Body of pancreas (tissue), 4 donors: Measurements from ENCODE around the gene LSAMP.

ENCODE experiments used
- POLR2A ChIP-seq, 3 donors: fragments of 450-650 bp; IDR thresholded peaks; one replicate each; pipeline ENCODE4 v1.6.1; 2016; ENCODE audit warnings: antibody characterized with exemption in 3 of 3, mild to moderate bottlenecking in 2 of 3
- TF ChIP-seq, protein P1 (sequence below), 7 experiments: fragments of 450-650 bp in 4 of 7; fragments of 200-600 bp in 3 of 7; sonication (generic) in 3 of 7; IDR thresholded peaks; one replicate each; pipeline ENCODE4 v1.5.1; 2016 to 2019; ENCODE audit warnings: antibody characterized with exemption in 7 of 7

DNA sequence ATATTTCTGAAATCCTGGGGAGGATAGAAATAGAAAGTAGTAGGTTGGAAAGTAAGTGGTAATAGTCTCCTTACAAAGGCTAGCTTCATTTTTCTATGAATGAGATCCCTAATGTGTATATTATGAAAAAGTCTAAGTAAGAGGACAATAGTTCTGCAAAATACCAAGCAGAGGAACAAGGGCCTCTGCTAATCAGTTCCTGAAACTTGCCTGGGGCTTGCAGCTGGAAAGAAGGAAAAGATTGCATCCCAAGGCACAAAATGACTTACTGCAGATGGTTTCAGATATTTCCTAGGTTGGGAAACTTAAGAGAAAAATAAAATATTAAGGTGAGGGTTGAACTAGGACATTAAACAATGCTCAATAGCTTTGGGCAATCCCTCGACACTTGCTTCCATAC, 528.4 kb downstream of the LSAMP start:
- TF ChIP-seq POLR2A (IDR thresholded peaks at IDR 0.05): no peak
- TF ChIP-seq, protein P1, sequence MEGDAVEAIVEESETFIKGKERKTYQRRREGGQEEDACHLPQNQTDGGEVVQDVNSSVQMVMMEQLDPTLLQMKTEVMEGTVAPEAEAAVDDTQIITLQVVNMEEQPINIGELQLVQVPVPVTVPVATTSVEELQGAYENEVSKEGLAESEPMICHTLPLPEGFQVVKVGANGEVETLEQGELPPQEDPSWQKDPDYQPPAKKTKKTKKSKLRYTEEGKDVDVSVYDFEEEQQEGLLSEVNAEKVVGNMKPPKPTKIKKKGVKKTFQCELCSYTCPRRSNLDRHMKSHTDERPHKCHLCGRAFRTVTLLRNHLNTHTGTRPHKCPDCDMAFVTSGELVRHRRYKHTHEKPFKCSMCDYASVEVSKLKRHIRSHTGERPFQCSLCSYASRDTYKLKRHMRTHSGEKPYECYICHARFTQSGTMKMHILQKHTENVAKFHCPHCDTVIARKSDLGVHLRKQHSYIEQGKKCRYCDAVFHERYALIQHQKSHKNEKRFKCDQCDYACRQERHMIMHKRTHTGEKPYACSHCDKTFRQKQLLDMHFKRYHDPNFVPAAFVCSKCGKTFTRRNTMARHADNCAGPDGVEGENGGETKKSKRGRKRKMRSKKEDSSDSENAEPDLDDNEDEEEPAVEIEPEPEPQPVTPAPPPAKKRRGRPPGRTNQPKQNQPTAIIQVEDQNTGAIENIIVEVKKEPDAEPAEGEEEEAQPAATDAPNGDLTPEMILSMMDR (IDR thresholded peaks at IDR 0.05): no peak
